NT2/D1 (cell line): ENCODE data around the gene FBXW7.

Experiments
- SUZ12 ChIP-seq: IDR thresholded peaks from 2 replicates; pipeline ENCODE4 v1.6.1; 2011; ENCODE audit not compliant: insufficient read length, insufficient read depth; ENCODE audit errors: extremely low read depth
- YY1 ChIP-seq: IDR thresholded peaks from 2 replicates; pipeline ENCODE4 v1.6.1; 2011; ENCODE audit not compliant: insufficient read length, insufficient read depth
- ZNF274 ChIP-seq: IDR thresholded peaks from 2 replicates; pipeline ENCODE4 v1.6.1; 2011; ENCODE audit warnings: mild to moderate bottlenecking, low read depth, low read length

- TF ChIP-seq YY1 (no peak), SUZ12 (no peak), ZNF274 (no peak)
Observed at GRCh38 chr4:152436384-152436783, 99.5 kb downstream of the FBXW7 start.
